CD4-positive, CD25-positive, alpha-beta regulatory T cell (primary cell): Measurements from ENCODE around the gene BANF1. TPM values are rescaled to one million over a fixed set of nuclear protein-coding genes. Genes with fewer than 3 reads are reported as not detected.
"Not testable (repeated sequence)": the region's sequence is repeated elsewhere in the genome, so short reads cannot be mapped to it uniquely, and the experiment has no call there.

Experiments
- ATAC-seq, 2 donors: fragments of 150-1000 bp; cut with Tn5 transposase; one replicate each; pipeline ENCODE4 v1.10.0; 2021; ENCODE audit warnings: low read depth in 2 of 2, moderate number of reproducible peaks in 2 of 2, moderate library complexity in 1 of 2
- DNase-seq, 3 donors: peaks; one replicate each; pipeline versions ENCODE4 v3.0.0 to v3.0.0-alpha.2; 2012 to 2022; ENCODE audit warnings: mixed read lengths in 1 of 3
- H3K27ac ChIP-seq: one replicate; pipeline ENCODE4 v1.7.0; 2013; ENCODE audit warnings: mild to moderate bottlenecking, low read length; ENCODE audit not compliant: insufficient read depth, poor library complexity, severe bottlenecking
- H3K27me3 ChIP-seq: one replicate; pipeline ENCODE4 v1.7.0; 2013; ENCODE audit warnings: low read length; ENCODE audit not compliant: control insufficient read depth, insufficient read depth
- H3K36me3 ChIP-seq: one replicate; pipeline ENCODE4 v1.7.0; 2013; ENCODE audit warnings: mild to moderate bottlenecking, low read length, moderate library complexity; ENCODE audit not compliant: control insufficient read depth, insufficient read depth
- H3K4me1 ChIP-seq: 2 replicates; pipeline ENCODE4 v1.7.0; 2013; ENCODE audit warnings: mild to moderate bottlenecking, low read length; ENCODE audit not compliant: insufficient read depth, control insufficient read depth, poor library complexity, severe bottlenecking
- H3K4me3 ChIP-seq: one replicate; pipeline ENCODE4 v1.7.0; 2013; ENCODE audit warnings: low read depth, mild to moderate bottlenecking, low read length, moderate library complexity
- H3K9me3 ChIP-seq, 2 experiments: 1 replicate in 1 of 2; 2 replicates in 1 of 2; pipeline ENCODE4 v1.7.0; 2013; ENCODE audit warnings: low read length in 2 of 2, mild to moderate bottlenecking in 1 of 2, moderate library complexity in 1 of 2; ENCODE audit not compliant: control insufficient read depth in 2 of 2
- H3K27ac Mint-ChIP-seq, 3 donors: one replicate each; pipeline ENCODE4 v1.8.0; 2020 to 2022; ENCODE audit warnings: mild to moderate bottlenecking in 3 of 3, mixed read lengths in 3 of 3, moderate library complexity in 2 of 3
- H3K27me3 Mint-ChIP-seq: one replicate; pipeline ENCODE4 v1.8.0; 2022; ENCODE audit warnings: mild to moderate bottlenecking, mixed read lengths
- H3K36me3 Mint-ChIP-seq: one replicate; pipeline ENCODE4 v1.8.0; 2020; ENCODE audit warnings: mixed read lengths
- H3K4me1 Mint-ChIP-seq, 4 donors: one replicate each; pipeline ENCODE4 v1.8.0; 2020 to 2022; ENCODE audit warnings: mixed read lengths in 4 of 4, mild to moderate bottlenecking in 1 of 4
- H3K4me3 Mint-ChIP-seq, 4 donors: one replicate each; pipeline ENCODE4 v1.8.0; 2020 to 2022; ENCODE audit warnings: mild to moderate bottlenecking in 4 of 4, mixed read lengths in 4 of 4, moderate library complexity in 3 of 4
- H3K9me3 Mint-ChIP-seq, 7 donors: one replicate each; pipeline ENCODE4 v1.8.0; 2020 to 2022; ENCODE audit warnings: mixed read lengths in 7 of 7, mild to moderate bottlenecking in 3 of 7, moderate library complexity in 2 of 7
- polyA plus RNA-seq, 4 donors: library from polyadenylated mRNA; unstranded; fragments of 300-500 nt; fragmentation: Illumina TruSeq; gene quantifications; one replicate each; pipeline ENCODE4 v1.2.3, GENCODE V29; 2021
- total RNA-seq: library from RNA; stranded (reverse); gene quantifications from one replicate; pipeline ENCODE4 v1.2.3, GENCODE V29; 2022

The BANF1 gene
- total and polyA plus RNA-seq, 5 donors from 2014 or later: 41.8 to 170 (median 147) TPM

DNA sequence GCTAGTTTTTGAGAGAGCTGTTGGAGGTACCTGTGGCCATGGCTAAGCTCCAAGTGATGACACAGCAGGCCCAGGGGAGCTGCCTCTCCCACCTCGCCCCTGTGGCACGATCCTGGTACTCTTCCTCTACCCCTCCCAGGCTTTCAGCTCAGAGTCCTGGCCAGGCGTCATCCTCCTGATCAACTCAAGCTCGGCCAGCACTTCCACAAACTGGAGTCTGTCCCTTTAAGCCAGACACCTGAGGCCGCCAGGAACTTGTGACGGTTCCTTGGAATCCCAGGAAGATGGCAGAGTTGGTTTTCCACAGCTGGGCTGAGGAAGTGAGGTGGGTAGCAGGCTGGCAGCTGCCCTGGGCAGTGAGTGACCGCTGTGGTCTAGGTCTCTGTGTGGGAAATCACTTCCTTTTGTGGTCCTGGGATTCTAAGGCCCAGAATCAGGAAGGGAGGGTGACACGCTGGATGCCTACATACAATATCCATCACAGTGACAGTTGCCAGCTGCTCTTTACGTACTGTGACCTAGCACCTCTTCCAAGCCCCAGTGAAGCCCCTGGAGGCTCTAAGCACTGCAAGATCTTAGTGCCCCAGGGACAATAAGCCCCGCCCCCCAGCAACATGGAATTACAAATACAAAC is 6.3 kb downstream of the BANF1 start:
- no peak for DNase-seq
- peaks cover 0 to 5% (median 0%) of the 10 kb centered on the region in 4 donors for H3K4me1 Mint-ChIP-seq
- H3K27ac Mint-ChIP-seq: peak overlapping the region in 1 of 3 donors; percentile 63
- Histone ChIP-seq H3K27ac (no peak overlapping the region), H3K9me3 (no peaks in the 10 kb centered on the region), H3K4me3 (no peak overlapping the region), H3K4me1 (peaks cover 8% of the 10 kb centered on the region), H3K27me3 (peaks cover 8% of the 10 kb centered on the region), H3K36me3 (peaks cover 9% of the 10 kb centered on the region)
- no peak overlapping the region for H3K4me3 Mint-ChIP-seq
- peaks cover 32% of the 10 kb centered on the region for H3K27me3 Mint-ChIP-seq
- no peaks in the 10 kb centered on the region for H3K36me3 Mint-ChIP-seq
- peaks cover 0 to 2% (median 0%) of the 10 kb centered on the region in 7 donors for H3K9me3 Mint-ChIP-seq
- ATAC-seq: no peak

DNA sequence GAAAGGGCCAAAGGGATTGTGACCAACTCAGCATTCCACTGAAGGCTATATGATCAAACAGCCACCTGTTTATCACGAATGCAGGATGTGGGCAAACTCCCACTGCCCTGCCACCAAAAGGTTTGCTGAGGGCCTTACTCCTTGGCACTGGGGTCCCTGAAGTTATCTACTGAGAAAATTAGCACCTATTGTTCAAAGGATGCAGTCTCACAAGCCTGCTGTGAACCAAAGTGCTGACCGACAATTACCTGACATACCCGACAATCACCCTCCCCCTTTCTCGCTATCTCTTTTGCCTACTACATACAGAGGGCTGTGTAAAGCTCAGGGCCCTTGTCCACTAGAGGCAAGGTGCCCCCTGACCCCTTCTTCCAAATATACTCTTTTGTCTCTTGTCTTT is 7.7 kb downstream of the BANF1 start:
- H3K36me3 ChIP-seq, DNase-seq, H3K4me1 ChIP-seq, H3K9me3 ChIP-seq, H3K27me3 ChIP-seq, H3K36me3 Mint-ChIP-seq, H3K4me1 Mint-ChIP-seq, H3K4me3 ChIP-seq, ATAC-seq, H3K27ac ChIP-seq, H3K27ac Mint-ChIP-seq, H3K9me3 Mint-ChIP-seq: not testable (repeated sequence)
- Mint-ChIP-seq H3K4me3 (peak overlapping the region in 2 of 4 donors; percentile 48 to 59), H3K27me3 (peaks cover 32% of the 10 kb centered on the region)

DNA sequence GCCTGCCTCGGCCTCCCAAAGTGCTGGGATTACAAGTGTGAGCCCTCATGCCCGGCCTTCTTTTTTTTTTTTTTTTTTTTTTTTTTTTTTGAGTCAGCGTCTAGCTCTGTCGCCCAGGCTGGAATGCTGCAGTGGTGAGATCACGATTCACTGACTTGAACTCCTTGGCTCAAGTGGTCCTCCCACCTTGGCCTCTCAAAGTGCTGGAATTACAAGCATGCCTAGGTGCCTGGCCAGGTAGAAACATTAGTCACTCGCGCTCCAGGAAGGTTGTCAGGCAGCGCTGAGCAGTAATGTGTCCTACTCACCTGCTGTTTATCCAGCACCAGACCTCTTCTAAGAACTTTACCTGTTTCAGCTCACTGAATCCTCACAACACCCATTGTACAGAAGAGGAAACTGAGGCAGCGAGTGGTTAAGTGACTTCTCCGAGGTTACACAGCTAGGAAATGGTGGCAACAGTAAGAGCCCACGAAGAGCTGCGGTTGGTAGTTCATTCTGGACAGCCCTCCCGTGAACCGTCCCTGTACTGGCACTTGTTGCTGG is 9.0 kb downstream of the BANF1 start:
- Histone ChIP-seq H3K27ac (no peak overlapping the region), H3K27me3 (peaks cover 8% of the 10 kb centered on the region), H3K4me3 (no peak overlapping the region), H3K4me1 (peaks cover 8% of the 10 kb centered on the region), H3K36me3 (no peaks in the 10 kb centered on the region), H3K9me3 (no peaks in the 10 kb centered on the region)
- Mint-ChIP-seq H3K4me3 (no peak overlapping the region), H3K27me3 (peaks cover 32% of the 10 kb centered on the region), H3K9me3 (peaks cover 0 to 2% (median 0%) of the 10 kb centered on the region in 7 donors), H3K36me3 (no peaks in the 10 kb centered on the region), H3K27ac (no peak overlapping the region), H3K4me1 (no peaks in the 10 kb centered on the region)
- DNase-seq (no peak), ATAC-seq (no peak)

DNA sequence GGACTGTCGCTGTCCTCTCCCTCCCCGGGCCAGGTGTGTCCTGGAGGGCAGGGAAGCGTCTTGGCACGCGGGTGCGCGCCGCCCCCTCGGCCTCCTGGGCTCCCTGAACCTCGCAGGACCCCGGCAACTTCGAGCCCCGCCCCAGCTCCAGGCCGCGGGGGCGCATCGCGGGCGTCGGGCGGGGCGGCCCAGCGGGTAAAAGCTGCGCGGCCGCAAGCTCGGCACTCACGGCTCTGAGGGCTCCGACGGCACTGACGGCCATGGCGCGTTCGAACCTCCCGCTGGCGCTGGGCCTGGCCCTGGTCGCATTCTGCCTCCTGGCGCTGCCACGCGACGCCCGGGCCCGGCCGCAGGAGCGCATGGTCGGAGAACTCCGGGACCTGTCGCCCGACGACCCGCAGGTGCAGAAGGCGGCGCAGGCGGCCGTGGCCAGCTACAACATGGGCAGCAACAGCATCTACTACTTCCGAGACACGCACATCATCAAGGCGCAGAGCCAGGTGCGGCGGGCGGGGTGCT is 9.5 kb downstream of the BANF1 start, which contains the start of gene CST6:
Gene CST6, plus strand, starts transcription at position 224 of the 519 bp plus-strand sequence. Its CDS starts 37 bp downstream, at position 261.
- Mint-ChIP-seq H3K9me3 (peaks cover 0 to 2% (median 0%) of the 10 kb centered on the region in 7 donors), H3K27ac (no peak within 1 kb of the TSS), H3K27me3 (peaks cover 32% of the 10 kb centered on the region), H3K4me3 (no peak within 1 kb of the TSS), H3K4me1 (no peaks in the 10 kb centered on the region), H3K36me3 (no peaks in the 10 kb centered on the region)
- DNase-seq (no peak), ATAC-seq (no peak)
- H3K36me3 ChIP-seq: no peaks in the 10 kb centered on the region
- H3K27ac ChIP-seq: no peak within 1 kb of the TSS
- peaks cover 8% of the 10 kb centered on the region for H3K27me3 ChIP-seq
- H3K9me3 ChIP-seq: no peaks in the 10 kb centered on the region
- no peak within 1 kb of the TSS for H3K4me3 ChIP-seq
- peaks cover 8% of the 10 kb centered on the region for H3K4me1 ChIP-seq

DNA sequence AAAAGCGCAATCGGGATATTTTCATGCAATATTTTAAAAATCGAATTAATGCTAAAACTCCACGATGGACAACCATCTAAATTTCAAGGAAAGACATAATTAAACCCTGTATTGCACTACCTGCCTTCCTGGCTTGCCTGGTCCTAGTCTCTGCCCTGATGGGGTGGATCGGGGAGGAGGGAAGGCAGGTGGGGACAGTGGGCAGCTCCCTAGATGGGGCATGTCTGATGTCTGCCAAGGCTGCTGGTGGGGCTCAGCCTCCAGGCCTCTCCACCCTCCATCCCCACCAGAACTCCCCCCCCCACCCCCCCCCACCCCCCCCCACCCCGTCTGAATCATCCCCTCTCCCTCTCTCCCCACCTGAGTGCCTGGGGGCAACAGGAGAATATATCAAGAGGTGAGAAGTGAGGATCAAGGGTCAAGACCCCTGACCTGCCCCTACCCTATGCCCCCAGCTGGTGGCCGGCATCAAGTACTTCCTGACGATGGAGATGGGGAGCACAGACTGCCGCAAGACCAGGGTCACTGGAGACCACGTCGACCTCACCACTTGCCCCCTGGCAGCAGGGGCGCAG is 10.2 kb downstream of the BANF1 start:
- H3K4me3 ChIP-seq: no peak overlapping the region
- H3K27me3 ChIP-seq: peaks cover 8% of the 10 kb centered on the region
- H3K4me1 ChIP-seq: peaks cover 8% of the 10 kb centered on the region
- H3K27ac ChIP-seq: no peak overlapping the region
- Mint-ChIP-seq H3K27ac (no peak overlapping the region), H3K9me3 (peaks cover 0 to 2% (median 0%) of the 10 kb centered on the region in 7 donors), H3K36me3 (no peaks in the 10 kb centered on the region), H3K4me1 (no peaks in the 10 kb centered on the region), H3K27me3 (peaks cover 32% of the 10 kb centered on the region), H3K4me3 (no peak overlapping the region)
- DNase-seq (no peak), ATAC-seq (no peak)
- H3K9me3 ChIP-seq: no peaks in the 10 kb centered on the region
- no peaks in the 10 kb centered on the region for H3K36me3 ChIP-seq

DNA sequence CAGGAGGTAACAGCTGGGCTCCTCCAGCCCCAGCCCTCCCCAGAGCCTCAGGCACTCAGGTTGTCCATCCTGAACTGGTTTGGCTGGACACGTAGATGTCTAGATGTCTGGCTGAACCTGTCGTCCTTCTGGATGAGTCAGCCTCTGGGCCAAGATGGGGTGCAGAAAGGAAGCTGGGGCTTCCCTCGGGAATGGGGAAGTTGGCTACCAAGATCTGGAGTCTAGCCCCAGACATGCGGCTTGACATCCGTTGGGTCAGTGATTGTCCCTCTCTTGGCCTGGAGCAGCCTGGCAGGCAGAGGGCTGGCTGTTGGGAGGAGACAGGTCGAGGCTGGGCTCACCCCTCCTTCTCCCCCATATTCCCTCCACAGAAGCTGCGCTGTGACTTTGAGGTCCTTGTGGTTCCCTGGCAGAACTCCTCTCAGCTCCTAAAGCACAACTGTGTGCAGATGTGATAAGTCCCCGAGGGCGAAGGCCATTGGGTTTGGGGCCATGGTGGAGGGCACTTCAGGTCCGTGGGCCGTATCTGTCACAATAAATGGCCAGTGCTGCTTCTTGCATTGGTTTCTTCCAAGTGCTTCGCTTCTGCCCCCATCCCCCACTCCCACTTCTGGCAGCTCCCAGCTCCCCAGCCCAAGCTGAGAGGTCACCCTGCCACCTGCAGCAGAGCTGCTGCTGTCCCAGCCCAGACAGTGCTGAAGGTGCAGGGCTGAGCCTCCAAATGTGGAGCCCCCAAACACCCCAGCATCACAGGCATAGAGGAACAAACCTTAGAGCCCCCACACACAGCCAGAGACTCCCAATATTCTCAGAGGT is 10.9 kb downstream of the BANF1 start:
- ATAC-seq: no peak
- Mint-ChIP-seq H3K4me3 (no peak overlapping the region), H3K27ac (no peak overlapping the region)

DNA sequence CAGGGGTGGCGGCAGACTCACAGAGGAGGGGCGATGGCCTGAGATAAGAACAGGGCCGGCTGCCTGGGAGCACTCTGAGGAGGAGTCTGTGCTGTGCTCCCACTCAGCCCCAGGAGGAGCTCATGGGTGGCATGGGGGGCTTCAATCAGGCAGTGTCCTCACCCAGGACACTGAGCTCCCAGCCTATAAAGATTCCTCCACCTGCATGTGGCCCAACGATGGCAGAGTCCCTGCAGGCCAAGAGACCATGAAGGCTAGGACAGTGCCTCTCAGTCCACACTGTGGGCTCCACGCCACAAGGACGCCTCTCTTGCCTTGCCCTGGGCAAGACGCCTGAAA is 11.4 kb downstream of the BANF1 start:
- peaks cover 32% of the 10 kb centered on the region for H3K27me3 Mint-ChIP-seq
- DNase-seq: no peak
- H3K4me3 ChIP-seq: no peak overlapping the region
- no peaks in the 10 kb centered on the region for H3K4me1 Mint-ChIP-seq
- no peaks in the 10 kb centered on the region for H3K9me3 ChIP-seq
- no peak for ATAC-seq
- H3K36me3 ChIP-seq: no peaks in the 10 kb centered on the region
- H3K4me1 ChIP-seq: peaks cover 8% of the 10 kb centered on the region
- no peak overlapping the region for H3K27ac Mint-ChIP-seq
- H3K4me3 Mint-ChIP-seq: no peak overlapping the region
- H3K9me3 Mint-ChIP-seq: peaks cover 0 to 2% (median 0%) of the 10 kb centered on the region in 7 donors
- no peak overlapping the region for H3K27ac ChIP-seq
- peaks cover 8% of the 10 kb centered on the region for H3K27me3 ChIP-seq
- H3K36me3 Mint-ChIP-seq: no peaks in the 10 kb centered on the region

More for the DNA sequence above, 10.9 kb downstream of the BANF1 start:
- H3K9me3 Mint-ChIP-seq: peaks cover 0 to 2% (median 0%) of the 10 kb centered on the region in 7 donors
- Histone ChIP-seq H3K4me1 (peaks cover 8% of the 10 kb centered on the region), H3K27ac (no peak overlapping the region), H3K9me3 (no peaks in the 10 kb centered on the region), H3K4me3 (no peak overlapping the region), H3K36me3 (no peaks in the 10 kb centered on the region), H3K27me3 (peaks cover 8% of the 10 kb centered on the region)
- peaks cover 32% of the 10 kb centered on the region for H3K27me3 Mint-ChIP-seq
- no peaks in the 10 kb centered on the region for H3K4me1 Mint-ChIP-seq
- H3K36me3 Mint-ChIP-seq: no peaks in the 10 kb centered on the region
- DNase-seq: no peak
